ENCODE results near the gene EPHX1.

EPHX1 gene

GRCh38 chr1:225851805-225852204 is 41.9 kb downstream of the EPHX1 start:
- TF ChIP-seq SIN3A (IDR thresholded peaks at IDR 0.05; ENCODE audit: borderline replicate concordance, insufficient read depth, low read length) (no peak), REST (IDR thresholded peaks at IDR 0.05; ENCODE audit: insufficient read depth in 1 of 2, low read depth in 2 of 2, low read length in 2 of 2) (no peak), POLR2AphosphoS5 (IDR thresholded peaks at IDR 0.05; ENCODE audit: low read depth, low read length) (no peak), TAF1 (IDR thresholded peaks at IDR 0.05; ENCODE audit: borderline replicate concordance, insufficient read depth, low read length) (no peak), FOXP2 (optimal IDR thresholded peaks at IDR 0.05; ENCODE audit: borderline replicate concordance, extremely low read depth, extremely low read length, insufficient read depth) (no peak)

DNA sequence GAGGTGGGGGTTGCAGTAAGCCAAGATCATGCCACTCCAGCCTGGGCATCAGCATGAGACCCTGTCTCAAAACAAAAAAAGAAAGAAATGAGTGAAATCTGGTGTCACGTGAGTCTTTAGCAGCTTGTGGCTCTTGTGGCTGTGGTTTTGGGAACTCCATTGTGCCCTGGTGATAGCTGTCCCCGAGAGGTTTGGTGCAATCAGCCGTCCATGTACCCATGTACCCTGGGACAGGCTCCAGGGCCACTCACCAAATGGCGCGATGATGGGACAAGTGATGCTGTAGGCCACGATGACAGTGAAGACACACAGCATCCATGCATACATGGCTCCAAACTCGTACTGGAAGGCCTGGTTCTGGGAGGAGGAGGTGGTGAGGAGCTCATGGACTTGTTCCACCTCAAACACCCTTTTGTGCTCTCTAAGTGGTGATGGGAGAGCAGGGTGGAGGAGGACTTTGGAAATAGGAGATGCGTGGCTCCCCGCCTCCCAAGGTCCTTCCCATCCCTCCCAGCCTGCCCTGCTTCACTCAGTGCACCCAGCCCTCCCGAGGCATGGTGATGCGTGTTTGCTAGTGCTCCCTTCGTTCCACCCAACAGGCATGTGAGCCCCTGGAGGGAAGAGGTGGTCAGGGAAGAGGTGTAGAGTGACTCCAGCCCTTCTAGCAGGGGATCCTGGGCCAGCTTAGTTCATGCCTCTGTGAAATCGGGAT is 42.6 kb downstream of the EPHX1 start:
- TF ChIP-seq FOXP2 (optimal IDR thresholded peaks at IDR 0.05; ENCODE audit: borderline replicate concordance, extremely low read depth, extremely low read length, insufficient read depth) (no peak), REST (IDR thresholded peaks at IDR 0.05; ENCODE audit: insufficient read depth in 1 of 2, low read depth in 2 of 2, low read length in 2 of 2) (no peak), SIN3A (IDR thresholded peaks at IDR 0.05; ENCODE audit: borderline replicate concordance, insufficient read depth, low read length) (no peak), POLR2AphosphoS5 (IDR thresholded peaks at IDR 0.05; ENCODE audit: low read depth, low read length) (no peak), TAF1 (IDR thresholded peaks at IDR 0.05; ENCODE audit: borderline replicate concordance, insufficient read depth, low read length) (no peak)

DNA sequence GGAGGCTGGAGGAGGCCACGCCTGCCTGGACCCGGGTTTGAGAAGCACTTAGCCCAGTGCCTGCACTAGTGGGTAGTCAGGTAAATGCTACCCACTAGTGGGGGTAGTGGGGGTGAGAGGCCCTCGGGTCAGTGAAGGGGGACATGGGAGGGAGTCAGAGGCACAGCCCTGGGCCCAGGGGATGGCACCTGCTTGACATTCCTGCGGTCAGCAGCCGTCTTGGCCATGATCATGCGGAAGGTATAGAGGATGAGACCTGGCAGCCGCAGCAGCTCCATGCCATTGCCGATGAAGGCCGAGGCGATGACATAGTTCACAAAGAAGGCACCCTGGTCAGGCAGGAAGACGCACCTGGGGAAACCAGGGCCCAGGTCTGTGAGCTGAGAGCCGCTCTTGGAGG is 43.5 kb downstream of the EPHX1 start:
- TF ChIP-seq FOXP2 (optimal IDR thresholded peaks at IDR 0.05; ENCODE audit: borderline replicate concordance, extremely low read depth, extremely low read length, insufficient read depth), result no peak

DNA sequence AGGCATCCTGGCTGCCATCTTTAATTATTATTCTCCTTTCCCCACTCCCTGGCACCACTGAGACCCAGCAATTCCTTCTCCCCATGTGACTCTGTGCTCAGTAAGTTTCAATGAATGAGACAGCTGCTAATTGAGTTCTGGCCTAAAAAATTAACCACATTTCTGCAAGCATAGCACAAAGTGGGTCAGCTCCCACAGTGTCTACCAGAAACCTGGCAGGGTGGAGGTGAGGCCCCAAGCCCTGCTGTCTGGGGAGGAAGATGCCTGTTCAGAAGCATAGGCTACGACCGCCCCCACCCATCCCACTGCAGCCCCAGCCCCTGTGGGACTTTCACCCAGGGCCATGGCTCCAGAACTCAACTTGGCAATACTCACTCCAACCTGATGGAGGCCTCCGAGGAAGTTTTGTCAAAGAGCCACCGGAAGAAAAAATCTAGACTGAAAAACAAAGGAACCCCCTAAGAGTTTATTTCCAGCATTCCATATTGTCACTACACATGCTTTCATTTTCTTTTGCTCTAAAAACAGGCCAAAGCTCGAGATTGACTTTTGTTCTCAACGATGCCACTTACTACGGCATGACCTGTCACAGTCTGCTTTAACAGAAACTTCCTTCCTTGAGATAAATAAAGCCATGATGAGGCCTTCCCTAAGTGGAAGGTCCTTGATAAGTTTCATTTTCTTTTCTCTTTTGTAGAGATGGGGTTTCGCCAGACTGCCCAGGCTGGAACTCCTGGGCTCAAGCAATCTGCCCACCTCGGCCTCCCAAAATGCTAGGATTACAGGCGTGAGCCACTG is 45.8 kb downstream of the EPHX1 start:
- no peak for TF ChIP-seq FOXP2 (optimal IDR thresholded peaks at IDR 0.05; ENCODE audit: borderline replicate concordance, extremely low read depth, extremely low read length, insufficient read depth)
- TF ChIP-seq REST (IDR thresholded peaks at IDR 0.05; ENCODE audit: insufficient read depth in 1 of 2, low read depth in 2 of 2, low read length in 2 of 2), result no peak
- TF ChIP-seq SIN3A (IDR thresholded peaks at IDR 0.05; ENCODE audit: borderline replicate concordance, insufficient read depth, low read length), result no peak
- TF ChIP-seq TAF1 (IDR thresholded peaks at IDR 0.05; ENCODE audit: borderline replicate concordance, insufficient read depth, low read length), result no peak
- no peak for TF ChIP-seq POLR2AphosphoS5 (IDR thresholded peaks at IDR 0.05; ENCODE audit: low read depth, low read length)

DNA sequence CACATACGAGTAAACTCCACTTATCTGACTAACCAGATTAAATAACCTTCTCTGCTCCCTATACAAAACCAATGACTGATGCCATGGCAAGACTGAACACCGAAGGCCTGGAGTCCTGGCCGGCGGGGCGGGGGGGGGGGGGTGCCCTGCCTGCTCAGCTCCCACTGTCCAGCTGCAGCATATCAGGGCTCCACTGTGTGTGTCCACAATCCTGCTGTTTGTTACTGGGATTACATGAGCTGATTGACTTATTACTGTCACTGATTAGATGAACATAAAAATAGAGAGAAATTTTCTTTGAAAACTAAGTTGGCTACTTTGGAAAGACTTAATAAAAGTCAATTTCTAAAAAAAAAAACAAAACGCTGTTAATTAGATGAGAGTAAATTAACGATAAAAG is 47.3 kb downstream of the EPHX1 start:
- TF ChIP-seq REST (IDR thresholded peaks at IDR 0.05; ENCODE audit: insufficient read depth in 1 of 2, low read depth in 2 of 2, low read length in 2 of 2), result no peak
- no peak for TF ChIP-seq TAF1 (IDR thresholded peaks at IDR 0.05; ENCODE audit: borderline replicate concordance, insufficient read depth, low read length)
- no peak for TF ChIP-seq FOXP2 (optimal IDR thresholded peaks at IDR 0.05; ENCODE audit: borderline replicate concordance, extremely low read depth, extremely low read length, insufficient read depth)
- TF ChIP-seq SIN3A (IDR thresholded peaks at IDR 0.05; ENCODE audit: borderline replicate concordance, insufficient read depth, low read length), result no peak
- no peak for TF ChIP-seq POLR2AphosphoS5 (IDR thresholded peaks at IDR 0.05; ENCODE audit: low read depth, low read length)
